HG03066 (cell line): ENCODE results near the gene SIPA1L2.

Source experiments
- ATAC-seq: cut with Tn5 transposase; IDR thresholded peaks from one replicate; pipeline ENCODE4 v1.9.1; 2021; ENCODE audit warnings: low read depth; ENCODE audit not compliant: unreplicated experiment

Gene SIPA1L2

GRCh38 chr1:232630047-232630893, at the start of gene SIPA1L2:
SIPA1L2 (minus strand) TSS chr1:232630133; CDS start chr1:232515339, 114,794 bp downstream.
- peak; percentile 94 for ATAC-seq

GRCh38 chr1:232678185-232678886, 48.4 kb upstream of the SIPA1L2 start:
- no peak for ATAC-seq

DNA sequence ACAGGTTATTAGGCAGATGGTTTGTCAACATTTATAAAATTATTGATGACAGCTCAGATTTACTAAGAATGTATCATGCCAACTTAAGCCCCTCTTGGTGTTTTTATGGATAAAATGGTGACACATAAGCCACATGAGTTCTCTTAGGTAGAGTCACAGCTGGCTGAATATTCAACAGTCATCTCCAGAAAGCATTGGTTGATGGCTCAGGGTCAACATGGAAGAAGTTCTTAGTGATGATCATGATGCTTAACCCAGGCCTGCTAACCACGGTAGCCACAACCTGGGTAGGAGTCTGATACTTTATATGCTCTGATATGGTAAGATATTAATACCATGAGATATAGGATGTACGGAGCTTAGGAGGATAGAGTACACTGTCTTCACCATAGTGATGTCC, 46.4 kb upstream of the SIPA1L2 start:
- no peak for ATAC-seq

DNA sequence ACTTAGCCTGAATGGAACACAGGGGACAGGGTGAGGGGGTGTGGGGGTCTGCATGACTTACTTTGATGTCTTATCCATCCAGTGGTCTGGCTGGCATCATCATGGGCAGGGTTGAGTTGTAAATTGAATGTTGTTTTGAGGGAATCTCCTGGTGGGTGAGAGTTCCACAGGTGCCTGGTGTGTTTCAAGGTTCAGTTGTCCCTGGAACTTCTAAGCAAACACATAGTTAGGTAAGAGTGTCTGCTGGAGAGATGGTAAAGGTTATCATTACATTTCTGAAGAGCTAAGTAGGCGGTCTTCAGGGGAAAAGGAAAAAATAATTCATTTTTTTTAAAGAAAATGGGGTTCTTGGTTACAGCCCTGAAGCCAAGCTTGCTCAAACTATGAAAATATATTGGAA, 46.0 kb upstream of the SIPA1L2 start:
- ATAC-seq = no peak

DNA sequence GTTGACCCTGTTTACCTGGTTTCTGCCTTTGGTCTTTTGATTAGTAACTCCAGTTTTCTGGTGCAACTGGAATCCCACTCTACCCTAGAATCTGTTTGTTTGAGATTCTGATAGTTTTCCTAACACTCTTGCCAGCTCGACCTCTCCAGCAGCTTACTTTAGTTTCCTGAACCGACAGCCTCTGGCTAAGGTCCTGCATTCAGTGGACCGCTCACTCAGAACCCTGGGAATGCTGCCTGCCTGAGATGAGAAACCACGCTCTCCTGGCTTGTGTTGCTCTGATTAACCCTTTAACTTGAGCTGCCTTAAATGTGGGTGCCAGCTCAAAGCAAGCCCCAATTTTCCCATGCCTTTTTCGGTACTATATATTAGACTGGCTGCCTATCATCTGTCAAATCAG, 45.3 kb upstream of the SIPA1L2 start:
- no peak for ATAC-seq

GRCh38 chr1:232673256-232673655, 43.3 kb upstream of the SIPA1L2 start:
- ATAC-seq = no peak

- no peak for ATAC-seq
These were observed 40.2 kb upstream of the SIPA1L2 start for GRCh38 chr1:232669981-232670747.

DNA sequence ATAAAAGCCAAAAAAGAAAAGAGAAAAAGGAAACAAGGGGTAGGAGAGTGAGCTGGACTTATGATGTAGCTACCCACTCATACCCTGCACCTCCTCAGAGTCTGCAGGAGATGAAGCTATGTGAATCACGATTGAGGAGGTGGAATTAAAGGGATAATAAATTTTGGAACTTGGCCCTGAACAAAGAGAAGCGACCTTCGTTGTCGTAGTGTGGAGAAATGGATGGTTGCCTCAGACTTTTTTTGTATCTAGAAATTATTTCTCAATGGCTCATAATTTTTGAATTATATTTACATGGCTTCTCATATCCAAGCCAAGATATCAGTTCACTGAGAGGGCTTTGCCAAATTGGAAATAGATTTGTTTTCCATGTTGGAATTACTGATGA, 37.8 kb upstream of the SIPA1L2 start:
- no peak for ATAC-seq

- no peak for ATAC-seq
These were observed 37.3 kb upstream of the SIPA1L2 start for GRCh38 chr1:232667094-232667777.

- no peak for ATAC-seq
These were observed 35.2 kb upstream of the SIPA1L2 start for GRCh38 chr1:232664844-232665777.

DNA sequence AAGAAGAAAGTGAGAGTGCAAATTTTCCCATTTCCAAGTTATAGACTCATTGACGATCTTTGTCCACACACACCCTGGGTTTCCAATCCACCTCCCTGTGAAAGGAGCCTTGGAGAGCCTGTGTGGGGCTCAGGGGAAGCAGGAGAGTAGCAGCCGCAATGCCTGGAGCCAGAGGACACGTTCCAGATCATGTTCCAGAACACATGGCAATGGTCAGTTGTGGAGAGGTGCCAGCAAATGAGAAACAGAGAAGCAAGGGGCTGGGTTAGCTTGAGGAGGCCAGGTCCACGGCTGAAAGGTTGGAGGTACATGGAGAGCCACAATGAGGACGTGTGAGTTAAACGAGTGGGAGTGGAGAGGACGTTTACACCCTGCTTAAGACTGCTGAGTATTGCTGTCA, 33.0 kb upstream of the SIPA1L2 start:
- ATAC-seq = no peak

DNA sequence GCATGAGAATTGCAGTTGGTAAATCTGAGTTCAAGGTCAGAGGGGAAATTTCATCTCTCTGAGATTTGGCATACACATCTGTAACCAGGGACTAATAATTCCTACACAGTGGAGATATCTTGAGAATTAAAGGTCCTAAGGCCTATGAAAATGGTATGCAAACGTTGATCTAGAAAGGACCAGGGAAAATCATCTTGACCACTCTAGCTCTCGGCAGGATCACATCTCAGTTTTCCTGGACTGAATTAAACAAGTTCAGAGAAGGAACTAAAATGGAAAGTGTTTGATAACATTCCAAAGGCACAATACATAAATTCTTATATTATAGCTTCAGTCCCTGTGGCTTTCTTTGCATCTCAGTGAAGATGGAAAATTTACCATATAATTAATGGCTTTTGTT, 28.5 kb upstream of the SIPA1L2 start:
- no peak for ATAC-seq

- ATAC-seq = no peak
These were observed 27.6 kb upstream of the SIPA1L2 start for GRCh38 chr1:232657426-232658005.

DNA sequence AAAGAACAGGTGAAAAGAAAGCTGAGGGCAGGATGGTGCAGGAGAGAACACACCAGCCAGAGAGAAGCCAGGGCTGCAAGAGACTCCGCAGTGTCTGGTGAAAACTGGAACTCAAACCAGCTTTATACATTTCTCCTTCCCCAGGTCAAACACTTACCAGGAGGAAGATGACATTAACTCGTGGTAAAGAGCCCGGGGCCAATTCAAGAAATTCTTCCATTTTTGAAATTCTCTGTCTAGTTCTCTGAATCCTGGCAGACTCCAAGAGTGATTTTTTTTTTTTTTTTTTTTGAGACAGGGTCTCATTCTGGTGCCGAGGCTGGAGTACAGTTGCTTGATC, 25.8 kb upstream of the SIPA1L2 start:
- ATAC-seq = no peak

- peak; percentile 85 for ATAC-seq
These were observed 25.3 kb upstream of the SIPA1L2 start for GRCh38 chr1:232655028-232655745.

GRCh38 chr1:232653789-232654188, 23.9 kb upstream of the SIPA1L2 start:
- ATAC-seq = no peak

GRCh38 chr1:232650845-232651244, 20.9 kb upstream of the SIPA1L2 start:
- no peak for ATAC-seq

DNA sequence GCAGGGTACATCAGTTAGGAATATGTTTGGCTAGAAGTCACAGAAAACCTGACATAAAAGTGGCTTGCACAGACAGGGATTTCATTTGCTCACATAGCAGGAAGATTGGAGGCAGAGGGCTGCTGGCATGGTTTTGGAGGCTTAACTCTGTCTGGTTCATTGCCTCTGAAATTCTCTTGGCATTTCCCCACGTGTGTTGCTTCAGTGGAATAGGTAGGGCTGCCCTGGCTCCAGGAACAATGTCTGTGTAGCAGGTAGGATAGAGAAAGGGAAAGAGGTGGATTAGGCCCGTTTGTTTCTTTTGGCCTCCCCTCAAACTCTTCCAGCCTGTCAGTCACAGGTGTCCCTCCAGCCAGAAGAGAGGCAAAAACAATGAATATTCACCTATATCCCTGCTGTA, 20.5 kb upstream of the SIPA1L2 start:
- no peak for ATAC-seq

DNA sequence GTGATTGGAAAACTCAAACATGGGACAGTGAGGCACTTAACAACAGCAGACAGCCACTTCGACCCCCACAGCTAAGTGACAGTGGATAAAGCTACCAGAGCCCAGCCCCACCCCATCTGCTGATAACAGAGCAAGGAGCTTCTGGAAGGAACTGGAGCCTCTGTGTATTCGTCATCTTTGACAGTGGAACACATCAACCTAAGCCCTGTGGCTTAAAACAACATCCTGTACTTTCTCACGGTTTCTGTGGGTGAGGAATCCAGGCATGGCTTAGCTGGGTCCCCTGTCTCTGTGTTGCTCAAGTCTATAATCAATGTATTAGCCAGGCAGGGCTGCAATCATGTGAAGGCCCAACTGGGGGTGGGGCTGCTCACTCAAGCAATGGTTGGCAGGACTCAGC, 18.4 kb upstream of the SIPA1L2 start:
- no peak for ATAC-seq
